ENCODE results near the gene DNAH1.

Gene DNAH1

GRCh38 chr3:52343946-52344600 is 28.0 kb downstream of the DNAH1 start:
- no peak for DNase-seq

GRCh38 chr3:52345521-52346109 is 29.5 kb downstream of the DNAH1 start:
- DNase-seq = no peak

GRCh38 chr3:52346623-52347530 is 30.8 kb downstream of the DNAH1 start:
- DNase-seq = no peak

- no peak for DNase-seq
These were observed 31.9 kb downstream of the DNAH1 start for GRCh38 chr3:52347716-52348635.

- DNase-seq = no peak
These were observed 33.0 kb downstream of the DNAH1 start for GRCh38 chr3:52349131-52349530.

GRCh38 chr3:52349611-52350395 is 33.7 kb downstream of the DNAH1 start:
- no peak for DNase-seq

- DNase-seq = no peak
These were observed 34.3 kb downstream of the DNAH1 start for GRCh38 chr3:52350416-52350815.

- no peak for DNase-seq
These were observed 35.1 kb downstream of the DNAH1 start for GRCh38 chr3:52350981-52351761.

GRCh38 chr3:52351762-52352368 is 35.7 kb downstream of the DNAH1 start:
- no peak for DNase-seq

- DNase-seq = no peak
These were observed 36.4 kb downstream of the DNAH1 start for GRCh38 chr3:52352566-52352965.

- DNase-seq = no peak
These were observed 37.3 kb downstream of the DNAH1 start for GRCh38 chr3:52353291-52353855.

- DNase-seq = no peak
These were observed 38.6 kb downstream of the DNAH1 start for GRCh38 chr3:52354676-52355075.

GRCh38 chr3:52355526-52355925 is 39.4 kb downstream of the DNAH1 start:
- DNase-seq = no peak

- DNase-seq = no peak
These were observed 40.0 kb downstream of the DNAH1 start for GRCh38 chr3:52356126-52356525.

- DNase-seq = no peak
These were observed 41.3 kb downstream of the DNAH1 start for GRCh38 chr3:52357151-52358080.

- no peak for DNase-seq
These were observed 42.3 kb downstream of the DNAH1 start for GRCh38 chr3:52358362-52358940.

- DNase-seq = no peak
These were observed 43.2 kb downstream of the DNAH1 start for GRCh38 chr3:52359116-52359855.

- DNase-seq = no peak
These were observed 44.9 kb downstream of the DNAH1 start for GRCh38 chr3:52361011-52361410.
